Panc1 (cell line): ENCODE results near the gene MAD1L1. TPM values are rescaled to one million over a fixed set of nuclear protein-coding genes. Genes with fewer than 3 reads are reported as not detected.

Experiments
- ATAC-seq: fragments of 200-7000 bp; cut with Tn5 transposase; 2 replicates; pipeline ENCODE4 v1.9.1; 2020; ENCODE audit warnings: mild to moderate bottlenecking, moderate library complexity
- BruUV-seq: library from RNA; stranded (reverse); fragments of 400-500 nt; replicated peaks from 2 replicates; lab custom pipeline; 2021; lab: Mats Ljungman, UMichigan
- CTCF ChIA-PET: fragments of 300-600 bp; sonication (Branson Sonifier 250); formaldehyde crosslinking; loops from one replicate; lab custom pipeline; 2022; ENCODE audit warnings: antibody characterized with exemption; lab: Charles Lee
- POLR2A ChIA-PET: fragments of 300-600 bp; sonication (Branson Sonifier 250); formaldehyde crosslinking; loops from one replicate; lab custom pipeline; 2022; ENCODE audit warnings: antibody characterized with exemption; lab: Charles Lee
- DNase-seq: peaks from one replicate; pipeline ENCODE4 v3.0.0-alpha.2; 2010; ENCODE audit warnings: low read depth, low spot score
- H3K27ac ChIP-seq: 2 replicates; pipeline ENCODE4 v1.5.1; 2011; ENCODE audit warnings: mild to moderate bottlenecking, low read length, inconsistent platforms
- H3K27me3 ChIP-seq: fragments of 200-500 bp; sonication (Bioruptor generic); 2 replicates; pipeline ENCODE4 v1.6.0; 2014; ENCODE audit warnings: low read length, inconsistent platforms; ENCODE audit not compliant: control insufficient read depth, insufficient read depth
- H3K36me3 ChIP-seq: fragments of 200-500 bp; sonication (Bioruptor generic); 2 replicates; pipeline ENCODE4 v1.5.1; 2014; ENCODE audit warnings: inconsistent platforms, mild to moderate bottlenecking, low read length, moderate library complexity; ENCODE audit not compliant: control insufficient read depth, insufficient read depth
- H3K4me1 ChIP-seq: 2 replicates; pipeline ENCODE4 v1.5.1; 2011; ENCODE audit warnings: inconsistent platforms, mild to moderate bottlenecking, low read length, moderate library complexity; ENCODE audit not compliant: control insufficient read depth, insufficient read depth
- H3K4me3 ChIP-seq, 2 experiments: 2 replicates each; pipeline ENCODE4 v1.5.1; 2011 to 2012; ENCODE audit warnings: low read depth in 2 of 2, low read length in 2 of 2, mild to moderate bottlenecking in 2 of 2, inconsistent platforms in 1 of 2, moderate library complexity in 1 of 2
- H3K9me3 ChIP-seq: fragments of 200-500 bp; sonication (Bioruptor generic); 2 replicates; pipeline ENCODE4 v1.5.1; 2014; ENCODE audit warnings: low read depth, mild to moderate bottlenecking, inconsistent platforms, low read length, moderate library complexity; ENCODE audit not compliant: control insufficient read depth, insufficient read depth
- CTCF ChIP-seq: fragments of 450-650 bp; IDR thresholded peaks from 2 replicates; pipeline ENCODE4 v1.5.1; 2017; ENCODE audit warnings: mild to moderate bottlenecking
- POLR2AphosphoS5 ChIP-seq: IDR thresholded peaks from 2 replicates; pipeline ENCODE4 v1.6.1; 2012; ENCODE audit warnings: mild to moderate bottlenecking, low read depth, low read length, moderate library complexity
- REST ChIP-seq, 2 experiments: IDR thresholded peaks; 2 replicates each; pipeline ENCODE4 v1.6.1; 2011 to 2012; ENCODE audit warnings: low read depth in 2 of 2, control low read depth in 1 of 2, low read length in 1 of 2, mild to moderate bottlenecking in 1 of 2, moderate library complexity in 1 of 2; ENCODE audit not compliant: insufficient read depth in 1 of 2
- SIN3A ChIP-seq: IDR thresholded peaks from 2 replicates; pipeline ENCODE4 v1.6.1; 2012; ENCODE audit warnings: low read depth, mild to moderate bottlenecking, low read length, moderate library complexity, borderline replicate concordance; ENCODE audit not compliant: insufficient read depth
- TCF7L2 ChIP-seq: IDR thresholded peaks from 2 replicates; pipeline ENCODE4 v1.6.1; 2011; ENCODE audit warnings: mild to moderate bottlenecking, low read depth, low read length, inconsistent platforms
- in situ Hi-C: cut with HindIII; loops from 2 replicates; pipeline ENCODE4 v1.10.0; 2016; ENCODE audit warnings: low sequenced_read_pairs, low pct_unique_long_range_greater_than_20kb
- intact Hi-C: fragments of 100-400 bp; cut with micrococcal nuclease; formaldehyde crosslinking; loops from one replicate; pipeline ENCODE4 v1.10.0; 2022; ENCODE audit not compliant: unreplicated experiment
- total RNA-seq: library from RNA; stranded (reverse); gene quantifications from one replicate; pipeline ENCODE4 v1.2.1, GENCODE V29; 2021; ENCODE audit not compliant: unreplicated experiment

MAD1L1 gene
- total RNA-seq, 1 experiment from 2014 or later, result 70.8 TPM

GRCh38 chr7:1787241-1787640 is 445.5 kb downstream of the MAD1L1 start:
- no TSS peak for BruUV-seq
- DNase-seq (no peak), ATAC-seq (peak; percentile 47; the same call in 1 of the 2 replicates)
- Histone ChIP-seq H3K27ac (no peak overlapping the region), H3K4me3 (no peak overlapping the region), H3K36me3 (no peaks in the 10 kb centered on the region), H3K9me3 (no peaks in the 10 kb centered on the region; the same call in 1 of the 2 replicates), H3K27me3 (no peaks in the 10 kb centered on the region; the same call in 1 of the 2 replicates), H3K4me1 (no peaks in the 10 kb centered on the region)
- CTCF ChIA-PET, result no interaction called here
- in situ Hi-C loops (no loop called here), intact Hi-C loops (no loop called here)
- TF ChIP-seq POLR2AphosphoS5 (no peak), CTCF (no peak), SIN3A (no peak), REST (IDR thresholded peaks at IDR 0.05; ENCODE audit: insufficient read depth in 1 of 2, low read depth in 2 of 2, low read length in 1 of 2) (no peak), TCF7L2 (no peak)
- POLR2A ChIA-PET, result no interaction called here

GRCh38 chr7:1785839-1786238 is 446.9 kb downstream of the MAD1L1 start:
- H3K9me3 ChIP-seq, result no peaks in the 10 kb centered on the region; the same call in 1 of the 2 replicates
- H3K27me3 ChIP-seq, result no peaks in the 10 kb centered on the region; the same call in 1 of the 2 replicates
- H3K27ac ChIP-seq, result no peak overlapping the region
- in situ Hi-C loops, result no loop called here
- no peaks in the 10 kb centered on the region for H3K4me1 ChIP-seq
- no peak overlapping the region for H3K4me3 ChIP-seq
- ATAC-seq (no peak), DNase-seq (no peak)
- no peaks in the 10 kb centered on the region for H3K36me3 ChIP-seq
- intact Hi-C loops, result no loop called here
- CTCF ChIA-PET, result no interaction called here
- POLR2A ChIA-PET, result no interaction called here
- no TSS peak for BruUV-seq
- TF ChIP-seq TCF7L2, result no peak
- no peak for TF ChIP-seq CTCF
- no peak for TF ChIP-seq POLR2AphosphoS5
- no peak for TF ChIP-seq REST (IDR thresholded peaks at IDR 0.05; ENCODE audit: insufficient read depth in 1 of 2, low read depth in 2 of 2, low read length in 1 of 2)
- no peak for TF ChIP-seq SIN3A
